ENCODE measurements around the gene MAGI2.

DNA sequence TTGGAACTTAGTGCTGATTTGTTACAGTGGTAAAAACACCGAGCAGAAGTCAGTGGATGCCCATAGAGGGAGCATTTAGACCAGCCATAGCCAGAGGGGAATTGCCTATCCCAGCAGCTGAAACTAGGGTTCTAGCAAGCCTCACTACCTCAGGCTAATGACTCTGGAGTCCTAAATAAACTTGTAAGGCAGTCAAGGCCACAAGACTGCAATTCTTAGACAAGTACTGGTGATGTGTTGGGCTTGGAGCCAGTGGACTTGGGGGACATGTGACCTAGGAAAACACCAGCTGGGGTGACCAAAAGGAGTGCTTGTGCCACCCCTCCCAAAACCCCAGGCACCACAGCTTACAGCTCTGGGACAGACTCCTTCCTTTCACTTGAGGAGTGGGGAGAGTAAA is 209.0 kb downstream of the MAGI2 start:
- TF ChIP-seq, protein P1, sequence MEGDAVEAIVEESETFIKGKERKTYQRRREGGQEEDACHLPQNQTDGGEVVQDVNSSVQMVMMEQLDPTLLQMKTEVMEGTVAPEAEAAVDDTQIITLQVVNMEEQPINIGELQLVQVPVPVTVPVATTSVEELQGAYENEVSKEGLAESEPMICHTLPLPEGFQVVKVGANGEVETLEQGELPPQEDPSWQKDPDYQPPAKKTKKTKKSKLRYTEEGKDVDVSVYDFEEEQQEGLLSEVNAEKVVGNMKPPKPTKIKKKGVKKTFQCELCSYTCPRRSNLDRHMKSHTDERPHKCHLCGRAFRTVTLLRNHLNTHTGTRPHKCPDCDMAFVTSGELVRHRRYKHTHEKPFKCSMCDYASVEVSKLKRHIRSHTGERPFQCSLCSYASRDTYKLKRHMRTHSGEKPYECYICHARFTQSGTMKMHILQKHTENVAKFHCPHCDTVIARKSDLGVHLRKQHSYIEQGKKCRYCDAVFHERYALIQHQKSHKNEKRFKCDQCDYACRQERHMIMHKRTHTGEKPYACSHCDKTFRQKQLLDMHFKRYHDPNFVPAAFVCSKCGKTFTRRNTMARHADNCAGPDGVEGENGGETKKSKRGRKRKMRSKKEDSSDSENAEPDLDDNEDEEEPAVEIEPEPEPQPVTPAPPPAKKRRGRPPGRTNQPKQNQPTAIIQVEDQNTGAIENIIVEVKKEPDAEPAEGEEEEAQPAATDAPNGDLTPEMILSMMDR (IDR thresholded peaks at IDR 0.05; ENCODE audit: insufficient read depth, low read length, poor library complexity, severe bottlenecking), result no peak
- TF ChIP-seq EZH2phosphoT487 (conservative IDR thresholded peaks at IDR 0.05; ENCODE audit: low read length), result no peak
